ENCODE data around the gene NTRK3.

NTRK3 gene

DNA sequence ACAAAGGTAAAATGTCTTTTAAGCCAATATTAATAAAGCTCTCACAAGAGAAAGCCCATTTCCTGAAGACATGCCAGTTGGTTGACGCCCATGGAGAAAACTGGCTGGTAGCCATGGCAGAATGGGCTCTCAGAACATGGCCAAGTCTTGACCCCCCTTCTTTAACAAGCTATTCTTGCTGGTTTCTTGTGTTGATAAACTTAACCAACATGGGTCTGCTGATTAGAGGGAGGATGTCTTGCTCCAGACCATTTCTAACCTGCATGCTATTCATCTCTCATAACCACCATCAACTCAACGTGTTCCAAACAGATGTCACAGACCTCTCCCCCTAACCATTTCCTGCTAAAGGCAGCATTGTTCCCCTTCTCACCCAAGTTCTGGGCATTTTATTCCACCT, 25.7 kb downstream of the NTRK3 start:
- DNase-seq = no peak

DNA sequence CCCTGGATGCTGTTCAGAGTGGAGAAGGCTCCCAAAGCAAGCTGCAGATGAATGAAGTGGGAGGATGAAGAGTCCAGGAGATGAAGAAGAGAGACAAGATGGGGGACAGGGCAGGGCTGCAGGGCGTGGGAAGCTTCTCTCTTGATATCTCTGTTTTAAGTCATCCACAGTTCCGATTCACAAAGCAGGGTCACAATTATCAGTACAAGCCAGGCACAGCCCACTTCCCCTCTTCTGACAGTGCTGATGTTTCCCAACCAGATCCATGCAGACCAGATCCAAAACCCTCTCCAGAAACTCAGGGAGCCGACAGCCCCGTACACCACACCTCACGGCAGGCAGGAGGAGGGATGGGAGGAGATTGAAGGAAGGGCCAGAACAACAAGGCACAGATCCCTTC, 31.1 kb downstream of the NTRK3 start:
- DNase-seq = no peak

DNA sequence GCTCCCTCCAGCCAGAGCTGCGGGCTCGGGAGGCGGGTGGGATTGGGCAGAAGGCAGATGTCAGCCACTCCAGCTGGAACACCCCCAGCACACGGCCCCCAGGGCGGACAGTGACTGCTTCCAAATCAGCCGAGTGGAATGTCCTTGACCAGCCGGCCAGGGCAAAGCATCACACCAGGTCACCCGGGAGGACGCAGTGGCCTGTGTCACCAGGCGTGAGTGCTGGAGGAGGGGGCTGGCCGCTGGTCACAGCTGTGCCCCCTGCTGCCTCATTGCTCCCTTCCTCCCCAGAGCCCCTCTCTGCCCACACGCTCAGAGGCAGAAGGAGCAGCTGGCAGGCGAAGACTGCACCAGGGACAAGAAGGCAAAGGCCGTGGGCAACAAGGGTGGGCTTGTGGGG, 33.5 kb downstream of the NTRK3 start:
- DNase-seq = no peak

DNA sequence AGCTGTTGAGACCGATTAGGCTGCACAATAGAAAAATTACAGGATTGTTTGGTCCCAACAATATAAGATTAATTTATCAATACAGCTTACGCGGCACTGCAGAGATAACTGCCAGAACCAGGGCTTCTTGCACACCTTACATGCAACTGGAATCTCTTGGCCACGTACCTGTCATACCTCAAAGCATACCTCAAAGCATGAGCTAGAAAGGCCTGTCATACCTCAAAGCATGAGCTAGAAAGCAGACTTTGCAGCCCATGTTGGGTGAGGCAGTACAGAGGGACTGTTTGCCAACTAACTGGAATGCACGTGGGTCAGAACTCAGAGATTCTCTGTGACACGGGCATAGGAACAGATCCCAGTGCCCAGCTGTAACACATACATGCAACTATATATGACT, 34.7 kb downstream of the NTRK3 start:
- DNase-seq = no peak

DNA sequence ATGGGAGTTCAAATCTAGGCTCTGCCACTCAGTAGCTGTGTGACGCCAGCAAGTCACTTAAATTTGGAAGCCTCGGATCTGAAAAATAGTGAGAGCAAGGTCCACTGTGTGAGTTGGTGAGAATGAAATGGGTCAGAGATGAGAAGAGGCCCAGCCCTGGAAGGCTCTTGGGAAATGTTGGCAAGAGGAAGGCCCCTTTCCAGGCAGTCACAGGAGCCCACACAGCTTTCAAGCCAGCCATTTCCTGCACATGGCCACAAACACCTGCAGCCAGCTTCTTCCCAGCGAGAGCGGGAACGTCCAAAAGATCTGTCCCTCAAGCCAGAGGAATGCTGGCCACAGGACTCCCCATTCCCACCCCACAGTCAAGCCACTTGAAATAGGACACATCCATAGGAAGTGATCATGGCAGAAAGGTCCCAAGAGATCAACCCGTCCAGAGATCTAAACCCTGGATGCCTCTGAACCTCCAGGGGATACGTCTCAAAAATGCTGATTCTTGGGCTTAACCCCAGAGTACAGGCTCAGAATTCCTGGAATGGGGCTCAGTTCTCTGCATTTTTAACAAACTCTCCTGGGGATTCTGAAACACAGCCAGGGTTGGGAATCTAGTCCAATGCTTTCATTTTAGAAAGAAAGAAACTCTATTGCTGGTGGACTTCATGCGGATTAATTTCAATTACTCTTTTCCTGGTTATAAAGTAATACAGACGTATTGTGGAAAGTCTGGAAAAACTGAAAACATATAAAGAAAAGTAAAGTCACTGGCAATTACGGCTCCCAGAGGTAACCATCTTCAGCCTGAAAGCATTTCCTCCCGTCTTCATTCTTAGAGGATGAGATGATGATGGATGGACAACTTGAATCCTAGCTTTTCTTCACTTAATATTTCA, 35.9 kb downstream of the NTRK3 start:
- no peak for DNase-seq

DNA sequence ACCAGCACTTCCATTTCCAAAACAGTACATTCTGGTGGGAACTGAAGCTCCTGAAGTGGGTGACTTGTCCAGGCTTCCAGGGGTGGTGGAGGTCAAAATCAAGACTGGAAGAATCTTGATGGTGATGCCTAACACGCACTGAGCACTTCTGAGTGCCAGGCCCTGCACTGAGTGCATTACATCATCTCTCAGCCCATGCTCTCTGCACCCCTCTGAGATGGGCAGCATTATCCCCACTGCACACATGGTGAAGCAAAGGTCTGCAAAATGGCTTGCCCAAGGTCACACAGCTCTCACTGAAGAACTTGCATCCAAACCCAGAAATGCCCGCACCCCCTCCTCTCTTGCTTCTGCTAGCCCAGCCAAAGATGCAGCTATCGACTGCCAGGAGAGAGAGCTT, 36.9 kb downstream of the NTRK3 start:
- DNase-seq = no peak

DNA sequence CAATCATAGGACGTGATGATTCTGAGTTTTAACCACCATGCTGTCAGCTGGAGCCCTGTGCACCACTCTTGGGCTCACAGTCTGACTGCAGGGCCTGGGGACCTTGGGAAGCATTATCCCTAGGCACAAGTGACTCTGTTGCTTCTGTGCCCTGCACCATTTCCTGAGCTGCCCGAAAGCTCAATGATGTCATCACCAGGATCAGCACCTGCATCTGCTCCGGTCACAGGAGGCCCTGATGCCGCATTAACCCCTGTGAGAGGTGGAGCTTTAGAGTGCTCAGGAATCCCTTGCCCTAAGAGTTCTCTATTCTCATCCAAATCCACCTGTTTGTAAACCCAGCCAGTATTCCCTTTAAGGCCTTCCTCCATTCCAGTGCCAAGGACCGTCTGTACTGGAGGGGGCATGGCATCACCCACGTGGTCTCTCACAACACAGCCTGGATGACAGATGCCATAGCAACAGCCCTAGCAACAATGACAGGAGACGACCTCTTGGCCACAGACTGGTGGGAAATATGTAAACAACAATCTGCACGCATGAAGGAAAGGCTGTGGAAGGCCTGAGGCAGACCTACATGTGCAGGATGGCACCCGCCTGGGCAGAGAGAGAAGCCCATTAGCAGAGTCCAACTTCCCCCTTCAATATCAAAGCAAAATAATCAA, 37.9 kb downstream of the NTRK3 start:
- no peak for DNase-seq

DNA sequence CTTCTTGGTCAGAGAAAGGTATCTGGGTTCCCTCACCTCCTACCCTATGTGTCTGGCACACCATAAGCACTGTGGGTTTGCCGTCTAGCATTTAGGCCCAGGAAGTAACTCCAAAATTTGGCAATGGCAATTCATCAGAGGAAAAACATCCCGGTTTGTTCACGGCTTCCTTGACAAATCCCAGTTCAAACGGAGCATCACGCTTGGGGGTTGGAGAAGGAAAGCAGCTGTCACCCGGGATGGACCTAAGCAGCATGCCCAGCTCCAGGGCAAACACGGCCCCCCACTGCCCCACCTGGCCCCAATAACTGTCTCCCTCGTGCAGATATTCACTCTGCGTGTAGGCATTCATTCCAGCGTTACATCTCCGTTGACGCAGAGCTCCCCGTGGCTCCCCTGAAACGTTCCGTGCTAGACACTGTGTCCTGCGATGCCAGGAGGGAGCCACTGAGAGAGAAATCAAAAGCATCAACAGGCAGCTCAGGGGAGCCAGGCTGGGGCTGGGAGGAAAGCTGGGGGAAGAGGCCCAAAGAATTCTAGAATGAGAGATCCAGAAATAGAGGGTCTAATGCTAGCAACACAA, 41.4 kb downstream of the NTRK3 start:
- no peak for DNase-seq

DNA sequence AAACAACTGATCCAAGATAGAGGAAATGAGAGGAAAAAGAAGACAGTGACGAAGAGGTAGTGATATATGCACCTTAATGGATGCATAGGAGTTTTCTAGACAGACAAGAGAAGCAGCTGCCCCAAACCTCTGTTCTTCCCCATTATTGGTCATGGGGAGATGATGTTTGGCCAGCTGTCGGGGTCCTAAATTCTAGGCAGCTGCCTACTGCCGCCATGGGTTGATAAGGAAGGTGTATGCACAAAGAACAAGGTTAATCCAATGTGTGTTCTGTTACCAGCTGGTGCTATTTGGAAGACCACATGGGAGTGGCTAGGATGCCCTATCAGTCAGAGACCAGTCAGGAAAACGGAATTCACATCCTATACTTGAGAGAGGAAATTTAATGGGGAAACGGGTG, 47.4 kb downstream of the NTRK3 start:
- no peak for DNase-seq

DNA sequence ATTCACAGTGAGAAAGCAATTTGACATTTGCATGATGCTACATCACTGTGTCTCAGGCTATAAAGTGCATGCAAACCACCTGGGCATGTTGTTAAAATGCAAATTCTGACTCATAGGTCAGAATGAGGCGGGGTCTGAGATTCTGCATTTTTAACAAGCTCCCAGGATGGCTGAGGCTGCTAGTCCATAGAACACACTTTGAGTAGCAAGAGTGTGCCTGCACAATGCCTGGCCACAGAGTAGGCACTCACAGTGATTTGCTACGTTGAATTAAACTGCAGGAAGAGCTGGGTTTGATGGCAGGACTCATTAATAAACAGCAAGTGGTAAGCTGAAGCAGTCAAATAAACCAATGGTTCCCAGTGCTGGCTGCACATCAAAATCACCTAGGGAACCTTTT, 48.1 kb downstream of the NTRK3 start:
- DNase-seq = no peak

DNA sequence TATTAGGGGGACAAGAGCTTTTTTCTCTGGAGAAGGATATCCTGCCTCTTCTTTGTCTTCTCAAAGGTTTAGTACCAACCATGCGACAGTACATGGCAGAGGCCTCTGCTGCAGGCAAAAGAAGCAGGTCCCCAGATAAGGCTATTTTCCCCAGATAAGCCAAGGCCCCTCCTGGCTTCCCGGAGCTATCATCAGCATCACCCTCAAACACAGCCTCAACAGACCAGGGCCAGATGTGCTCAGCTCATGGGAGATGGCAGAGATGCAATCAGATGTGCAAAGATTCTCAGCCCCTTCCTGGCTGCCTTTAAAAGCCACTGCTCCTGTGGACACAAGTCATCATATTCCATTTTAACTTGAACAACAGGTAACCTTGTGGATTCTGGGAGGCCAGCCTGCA, 49.0 kb downstream of the NTRK3 start:
- DNase-seq = no peak

DNA sequence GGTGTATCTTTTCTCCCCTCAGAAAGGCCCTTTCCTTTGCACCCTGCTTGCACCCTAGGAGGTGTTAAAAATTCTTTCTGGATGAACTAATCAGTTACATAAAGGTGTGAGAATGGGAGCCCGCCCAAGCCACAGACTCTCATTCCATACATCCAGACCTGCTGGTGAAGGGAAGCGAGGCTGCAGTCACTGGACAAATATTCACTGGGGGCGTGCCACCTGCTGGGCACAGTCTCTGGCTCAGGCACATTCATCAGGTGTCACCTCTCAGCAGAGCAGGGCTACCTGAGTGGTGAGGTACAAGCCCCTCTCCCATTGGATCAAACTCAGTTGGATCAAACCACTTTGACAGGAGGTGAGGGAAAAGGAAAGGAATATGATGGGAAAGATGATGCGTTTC, 52.0 kb downstream of the NTRK3 start:
- DNase-seq = no peak

DNA sequence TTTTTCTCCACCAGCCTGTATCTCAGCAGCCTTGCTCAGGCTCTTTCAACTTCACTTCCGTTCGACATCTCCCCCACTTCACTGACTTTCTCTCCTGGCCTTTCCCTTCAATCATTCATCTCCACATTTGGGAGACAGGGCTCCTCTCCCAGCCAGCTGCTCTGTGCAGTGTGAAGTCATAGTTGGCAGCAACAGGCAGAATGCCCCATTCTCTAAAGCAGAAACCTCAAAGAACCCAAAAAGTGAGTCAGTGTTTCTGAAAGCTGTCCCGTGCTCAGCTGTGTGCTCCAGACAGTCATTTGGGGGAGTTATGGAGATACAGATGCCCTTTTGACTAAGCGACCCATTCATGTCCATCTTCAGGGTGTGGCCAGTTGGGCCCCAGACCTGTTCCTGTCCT, 54.3 kb downstream of the NTRK3 start:
- DNase-seq = no peak

DNA sequence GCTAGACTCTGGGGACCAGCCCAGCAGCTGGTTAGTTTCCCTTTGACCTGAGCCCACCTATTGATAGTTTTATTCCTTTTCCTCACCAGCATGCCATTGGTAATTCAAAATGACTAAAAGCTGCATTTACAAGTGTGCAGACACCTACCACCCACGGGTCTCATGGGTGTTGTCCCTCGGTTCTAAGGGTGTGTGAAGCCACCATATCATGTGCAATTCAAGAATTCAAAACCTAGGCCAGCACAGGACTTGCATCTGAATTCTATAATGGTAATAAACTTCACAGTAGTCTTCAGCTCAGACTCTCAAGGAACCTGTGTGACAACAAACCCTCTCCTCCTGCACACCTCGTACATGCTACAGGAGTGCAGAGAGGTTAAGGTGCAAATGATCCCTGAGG, 55.3 kb downstream of the NTRK3 start:
- DNase-seq = no peak

DNA sequence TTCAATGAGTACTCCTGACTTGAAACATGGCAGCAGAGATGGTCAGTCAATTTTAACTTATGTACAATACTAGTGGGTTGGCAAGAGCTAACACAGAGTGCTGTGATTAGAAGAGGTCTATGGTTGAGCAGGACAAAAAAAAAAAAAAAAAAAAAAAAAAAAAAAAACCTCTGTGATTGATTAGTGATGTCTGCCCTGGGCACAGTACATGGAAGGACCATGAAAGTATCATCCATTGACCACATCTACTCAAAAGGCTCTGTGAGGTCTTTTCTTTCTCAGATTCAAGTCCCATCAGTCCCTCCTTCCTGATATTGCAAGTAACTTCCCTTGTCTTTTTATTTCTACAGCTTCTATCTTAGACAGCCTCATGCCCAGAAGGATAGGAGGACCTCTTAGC, 59.6 kb downstream of the NTRK3 start:
- no peak for DNase-seq

DNA sequence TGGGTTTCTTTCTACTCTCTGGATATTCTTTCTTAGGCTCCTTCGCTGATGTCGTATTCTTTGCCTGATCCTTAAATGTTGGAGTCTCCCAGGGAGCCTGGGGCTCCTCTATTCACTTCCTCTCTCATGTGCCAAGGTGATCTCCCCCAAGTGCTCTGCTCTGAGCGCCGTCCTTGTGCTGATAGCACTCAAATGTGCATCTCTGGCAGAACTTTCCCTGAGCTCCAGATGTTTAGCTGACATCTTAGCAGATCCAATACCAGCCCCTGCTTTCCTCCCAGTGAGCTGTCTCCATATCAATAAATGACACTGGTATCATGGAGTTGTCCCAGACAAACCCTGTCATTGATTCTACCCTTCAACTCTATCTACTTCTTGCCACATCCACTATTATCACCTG, 62.4 kb downstream of the NTRK3 start:
- DNase-seq = no peak

DNA sequence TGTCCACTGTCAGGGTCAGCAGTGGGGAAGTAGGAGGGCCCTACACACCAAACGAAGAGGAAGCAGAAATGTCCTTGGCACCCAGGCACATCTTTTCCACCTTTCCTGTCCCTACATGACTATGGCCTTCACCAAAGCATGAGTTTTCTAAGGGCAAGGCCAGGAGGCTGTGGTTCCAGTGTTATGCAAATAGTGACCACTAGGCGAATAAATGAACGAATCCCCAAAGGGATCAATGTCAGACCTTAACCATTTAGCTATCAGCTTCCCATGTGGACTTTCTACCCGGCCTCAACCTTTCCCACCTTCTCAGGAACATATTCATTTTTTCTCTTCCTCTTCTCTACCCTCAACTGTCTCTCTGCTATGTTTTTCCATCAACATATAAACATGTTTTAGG, 63.1 kb downstream of the NTRK3 start:
- no peak for DNase-seq

DNA sequence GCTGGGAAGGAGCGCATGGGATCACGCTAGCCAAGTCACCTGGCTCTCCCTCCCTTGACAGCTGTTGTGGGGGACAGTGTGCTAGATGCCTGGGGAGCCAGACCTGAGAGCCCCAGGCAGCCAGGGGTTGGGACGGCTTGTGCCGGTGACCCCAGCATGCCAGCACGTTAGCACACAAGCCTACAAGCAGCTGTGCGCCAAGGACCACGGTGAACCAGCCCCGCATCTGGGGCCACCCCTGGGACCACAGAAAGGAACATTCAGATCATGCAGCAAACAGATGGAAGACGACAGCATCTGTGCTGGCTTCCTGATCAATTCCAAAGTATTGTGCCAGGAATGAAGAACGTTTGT, 64.8 kb downstream of the NTRK3 start:
- DNase-seq = no peak

DNA sequence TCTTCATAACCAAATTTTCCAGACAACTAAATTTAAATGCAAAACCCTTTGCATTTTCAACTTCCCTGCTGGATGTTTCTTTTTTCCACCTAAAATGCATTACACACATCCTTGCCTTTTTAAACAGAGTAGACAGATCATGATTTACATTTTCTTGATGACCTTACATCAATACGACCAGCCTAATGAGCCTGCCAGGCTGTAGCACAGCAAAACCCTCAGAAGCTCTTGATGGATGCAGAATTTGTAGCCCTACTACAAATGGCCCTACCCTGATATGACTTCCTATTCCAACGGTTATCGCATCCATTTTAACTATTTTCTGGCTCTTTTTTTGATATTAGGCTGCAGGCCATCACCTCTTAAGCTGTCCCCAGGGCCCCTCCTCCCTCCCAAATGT, 66.3 kb downstream of the NTRK3 start:
- no peak for DNase-seq

DNA sequence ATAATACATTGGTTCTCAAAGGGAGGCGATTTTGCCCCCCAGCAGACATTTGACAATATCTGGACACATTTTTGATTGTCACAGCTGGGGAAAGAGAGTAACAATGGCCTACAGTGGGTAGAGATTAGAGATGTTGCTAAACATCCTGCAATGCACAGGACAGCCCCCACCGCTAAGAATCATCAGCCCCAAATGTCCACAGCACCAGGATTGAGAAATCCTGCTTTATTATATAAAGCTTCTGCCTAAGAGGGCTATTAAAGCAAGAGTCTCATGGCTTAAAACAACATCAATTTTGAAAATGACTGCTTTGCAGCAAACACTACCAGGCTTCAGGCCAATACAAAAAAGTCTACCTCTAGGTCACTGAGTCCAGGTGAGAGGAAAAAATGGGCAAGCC, 68.2 kb downstream of the NTRK3 start:
- no peak for DNase-seq

DNA sequence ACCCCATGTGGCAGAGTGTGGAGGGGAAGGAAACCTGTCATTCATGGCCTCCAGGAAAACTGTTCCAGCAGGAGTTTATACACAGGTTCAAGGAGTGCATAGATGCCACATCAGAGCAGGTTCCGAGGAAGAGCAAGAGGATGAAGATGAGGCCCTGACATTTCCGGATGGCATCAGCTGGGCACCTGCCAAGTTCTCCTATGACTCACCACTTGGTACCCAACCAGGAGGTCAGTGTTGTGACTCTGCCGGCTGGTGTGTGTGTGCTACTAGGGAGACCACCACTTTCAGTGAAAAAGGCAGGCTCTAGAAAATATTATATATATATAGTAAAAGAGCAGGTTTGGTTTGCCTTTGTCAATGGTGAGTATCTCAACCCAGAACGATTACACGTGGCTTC, 69.3 kb downstream of the NTRK3 start:
- no peak for DNase-seq

DNA sequence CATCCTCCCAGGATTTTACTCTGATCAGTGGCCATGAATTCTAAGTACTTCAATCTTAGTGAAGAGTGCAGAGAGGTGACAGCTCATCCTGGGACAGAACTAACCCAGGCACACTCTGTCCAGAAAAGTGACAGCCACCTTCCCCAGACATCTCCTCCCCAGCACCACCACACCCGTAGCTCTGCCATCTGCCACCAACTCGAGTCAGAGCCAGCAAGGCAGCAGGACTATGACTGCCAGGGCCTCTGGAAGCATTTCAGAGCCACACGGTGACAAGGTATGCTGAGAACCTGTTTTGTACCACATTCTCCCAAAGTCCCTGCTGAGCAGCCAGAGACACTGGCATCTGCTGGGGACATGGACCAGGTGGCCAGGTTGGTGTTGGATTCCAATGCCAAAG, 71.0 kb downstream of the NTRK3 start:
- DNase-seq = no peak

DNA sequence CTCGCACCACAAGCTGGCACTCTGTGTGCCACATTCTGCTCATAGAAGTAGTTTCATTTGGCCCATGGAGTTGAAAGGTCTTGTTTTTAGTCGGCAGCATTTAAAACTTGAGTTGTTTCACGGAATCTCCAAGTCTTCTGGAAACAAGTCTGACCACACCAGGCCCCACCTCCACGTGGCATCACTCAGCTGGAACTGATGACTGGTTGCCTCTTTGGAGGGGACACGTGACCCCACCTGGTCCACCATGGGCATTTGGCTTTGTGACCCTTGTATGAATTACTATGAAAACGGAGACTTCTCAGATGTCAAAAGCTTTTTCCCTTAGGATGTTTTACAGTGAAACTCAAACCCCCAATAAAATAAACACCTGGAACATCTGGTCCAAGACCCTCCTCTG, 74.9 kb downstream of the NTRK3 start:
- no peak for DNase-seq

DNA sequence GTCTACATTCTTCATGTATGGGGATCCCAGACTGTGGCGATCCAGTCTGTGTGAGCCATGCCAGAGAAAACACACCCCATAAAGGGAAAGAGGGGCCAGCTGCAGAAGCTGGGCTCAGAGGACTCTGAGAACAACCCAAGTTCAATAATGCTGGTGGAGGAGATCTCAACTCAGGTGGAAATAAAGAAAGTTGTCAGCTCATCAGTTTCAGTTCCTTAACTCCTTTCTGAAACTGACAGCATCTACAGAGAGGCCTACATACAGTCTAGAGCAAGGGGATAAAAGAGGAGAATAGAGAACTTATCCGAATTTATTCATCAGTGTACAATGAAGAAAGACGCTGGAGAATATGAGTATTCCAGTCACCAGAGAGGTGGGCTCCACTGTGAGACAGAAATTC, 77.0 kb downstream of the NTRK3 start:
- no peak for DNase-seq

DNA sequence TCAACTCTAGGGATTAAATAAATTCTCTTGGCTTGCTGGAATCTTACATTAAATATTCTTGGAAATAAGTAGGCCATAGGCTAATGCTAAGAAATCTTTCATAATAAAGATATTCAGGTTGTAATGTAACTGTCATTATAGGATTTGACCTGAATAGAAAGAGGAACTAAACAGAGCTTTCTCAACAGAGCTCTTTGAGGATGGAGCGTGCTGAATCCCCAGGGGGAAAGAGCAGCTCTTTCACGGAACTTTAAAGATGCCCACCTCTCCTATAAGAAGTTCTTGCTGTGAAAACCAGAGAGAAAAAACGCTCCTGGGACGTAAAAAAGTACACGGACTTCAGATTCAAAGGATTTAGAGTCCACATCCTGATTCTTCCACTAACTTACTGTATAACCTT, 77.9 kb downstream of the NTRK3 start:
- no peak for DNase-seq
